A549 (cell line): ENCODE measurements around the gene RFLNA. TPM values are rescaled to one million over a fixed set of nuclear protein-coding genes. Genes with fewer than 3 reads are reported as not detected.

Experiments
- ATAC-seq, 2 experiments: fragments of 200-7000 bp in 1 of 2; fragments of >200 bp in 1 of 2; cut with Nextera tagmentation in 1 of 2; cut with Tn5 transposase in 1 of 2; 3 replicates each; pipeline versions ENCODE4 v1.8.0 to v1.9.1; 2018 to 2020; ENCODE audit warnings: mild to moderate bottlenecking in 1 of 2, moderate library complexity in 1 of 2
- CTCF ChIA-PET: fragments of 300-600 bp; sonication (Branson Sonifier 250); formaldehyde crosslinking; extraction: SDS; loops from one replicate; lab custom pipeline; 2021; ENCODE audit warnings: antibody characterized with exemption, inconsistent platforms; lab: Yijun Ruan, JAX
- POLR2A ChIA-PET: fragments of 350-600 bp; formaldehyde crosslinking; extraction: SDS; loops from one replicate; lab custom pipeline; 2021; ENCODE audit warnings: antibody characterized with exemption, inconsistent platforms; lab: Yijun Ruan, JAX
- DNase-seq, 2 experiments: peaks; one replicate each; pipeline versions ENCODE4 v3.0.0 to v3.0.0-alpha.2; 2011 to 2016; ENCODE audit warnings: low read depth in 1 of 2, low spot score in 1 of 2
- FAIRE-seq: peaks from 2 replicates; lab custom pipeline; 2011; peaks lifted over from hg19 to GRCh38; lab: Jason Lieb, UNC
- H3K27ac ChIP-seq, 2 experiments: fragments of >200 bp; sonication (Bioruptor Twin); formaldehyde crosslinking; 3 replicates each; pipeline ENCODE4 v1.5.1; 2016 to 2017
- H3K4me1 ChIP-seq: fragments of >200 bp; sonication (Bioruptor Twin); formaldehyde crosslinking; 3 replicates; pipeline ENCODE4 v1.6.1; 2016
- H3K4me2 ChIP-seq: fragments of >200 bp; sonication (Bioruptor Twin); formaldehyde crosslinking; 3 replicates; pipeline ENCODE4 v1.6.1; 2016
- H3K4me3 ChIP-seq: fragments of >200 bp; sonication (Bioruptor Twin); formaldehyde crosslinking; 3 replicates; pipeline ENCODE4 v1.5.1; 2016
- H3K9me3 ChIP-seq: fragments of >200 bp; sonication (Bioruptor Twin); formaldehyde crosslinking; 3 replicates; pipeline ENCODE4 v1.6.1; 2016
- BCL3 ChIP-seq: fragments of >200 bp; sonication (Bioruptor Twin); formaldehyde crosslinking; IDR thresholded peaks from 3 replicates; pipeline ENCODE4 v1.6.1; 2016
- CBX8 ChIP-seq: fragments of 200-600 bp; sonication (generic); IDR thresholded peaks from 2 replicates; pipeline ENCODE4 v1.6.1; 2016
- CHD2 ChIP-seq: fragments of 150-350 bp; IDR thresholded peaks from 2 replicates; pipeline ENCODE4 v1.6.1; 2014; ENCODE audit warnings: low read length; ENCODE audit not compliant: partially characterized antibody
- EHF ChIP-seq: fragments of 250-450 bp; sonication (Bioruptor Pico); IDR thresholded peaks from 2 replicates; pipeline ENCODE4 v1.5.0; 2020; ENCODE audit warnings: mild to moderate bottlenecking
- EHMT2 ChIP-seq: fragments of 200-600 bp; sonication (generic); IDR thresholded peaks from 2 replicates; pipeline ENCODE4 v1.6.1; 2016; ENCODE audit warnings: antibody characterized with exemption, low read depth, mild to moderate bottlenecking, moderate library complexity
- ELK1 ChIP-seq: fragments of 150-350 bp; IDR thresholded peaks from 2 replicates; pipeline ENCODE4 v1.6.1; 2014; ENCODE audit warnings: low read depth, mild to moderate bottlenecking, low read length
- EP300 ChIP-seq, 2 experiments: fragments of >200 bp; sonication (Bioruptor Twin); formaldehyde crosslinking; IDR thresholded peaks; 2 replicates in 1 of 2; 3 replicates in 1 of 2; pipeline ENCODE4 v1.6.1; 2016 to 2017
- FOSB ChIP-seq: fragments of 250-450 bp; sonication (Bioruptor Pico); IDR thresholded peaks from 2 replicates; pipeline ENCODE4 v1.5.0; 2020; ENCODE audit warnings: mild to moderate bottlenecking, moderate library complexity
- FOXS1 ChIP-seq: fragments of 250-450 bp; sonication (Bioruptor Pico); IDR thresholded peaks from 2 replicates; pipeline ENCODE4 v1.5.0; 2020; ENCODE audit warnings: mild to moderate bottlenecking, moderate library complexity
- HEYL ChIP-seq: fragments of 250-450 bp; sonication (Bioruptor Pico); IDR thresholded peaks from 2 replicates; pipeline ENCODE4 v1.8.0; 2021; ENCODE audit warnings: mild to moderate bottlenecking, moderate library complexity
- HOXA7 ChIP-seq: fragments of 250-450 bp; sonication (Bioruptor Pico); IDR thresholded peaks from 2 replicates; pipeline ENCODE4 v1.5.0; 2020; ENCODE audit warnings: mild to moderate bottlenecking, moderate library complexity
- HOXB13 ChIP-seq: fragments of 250-450 bp; sonication (Bioruptor Pico); IDR thresholded peaks from 2 replicates; pipeline ENCODE4 v1.5.0; 2020; ENCODE audit warnings: low read depth, mild to moderate bottlenecking, moderate library complexity
- KDM1A ChIP-seq: fragments of 200-600 bp; sonication (generic); IDR thresholded peaks from 2 replicates; pipeline ENCODE4 v1.6.1; 2016; ENCODE audit warnings: low read depth, mild to moderate bottlenecking
- MAZ ChIP-seq: fragments of 150-350 bp; IDR thresholded peaks from 2 replicates; pipeline ENCODE4 v1.6.1; 2014; ENCODE audit warnings: antibody characterized with exemption, low read depth, low read length, borderline replicate concordance
- NR3C1 ChIP-seq: fragments of >200 bp; sonication (Bioruptor Twin); formaldehyde crosslinking; IDR thresholded peaks from 3 replicates; pipeline ENCODE4 v1.6.1; 2017
- PBX3 ChIP-seq: IDR thresholded peaks from 2 replicates; pipeline ENCODE4 v1.6.1; 2012
- RAD21 ChIP-seq, 2 experiments: fragments of >200 bp in 1 of 2; sonication (Bioruptor Twin) in 1 of 2; formaldehyde crosslinking in 1 of 2; IDR thresholded peaks in 1 of 2; conservative IDR thresholded peaks in 1 of 2; 2 replicates in 1 of 2; 3 replicates in 1 of 2; pipeline ENCODE4 v1.6.1; 2012 to 2018; ENCODE audit warnings: inconsistent platforms in 1 of 2
- RCOR1 ChIP-seq: fragments of 150-350 bp; IDR thresholded peaks from 2 replicates; pipeline ENCODE4 v1.6.1; 2014; ENCODE audit warnings: antibody characterized with exemption, low read length, low read depth
- ZNF302 ChIP-seq: fragments of 250-450 bp; sonication (Bioruptor Pico); IDR thresholded peaks from 2 replicates; pipeline ENCODE4 v1.9.0; 2021; ENCODE audit warnings: inconsistent platforms, mild to moderate bottlenecking, moderate library complexity
- WGBS: methylation state at CpG from one replicate; pipeline ENCODE4 v1.1.6; 2017; ENCODE audit errors: missing lambda C conversion rate; 5-methylcytosine and 5-hydroxymethylcytosine counted together
- polyA plus RNA-seq, 4 experiments: library from polyadenylated mRNA; depleted of rRNA in 3 of 4; stranded (reverse); fragments of >200 nt; fragmentation: RNase III in 1 of 4; extraction: RNeasy Plus Mini Kit Qiagen cat#74134 plus additional on column Dnase treatment in 1 of 4; gene quantifications; 2 replicates in 3 of 4; 3 replicates in 1 of 4; pipeline ENCODE4 v1.2.3, GENCODE V29; 2011 to 2017

Gene RFLNA
- polyA plus RNA-seq, 2 of the 4 experiments (the other 2 are of a cell fraction), result not detected

- Histone ChIP-seq H3K4me3 (no peak overlapping the region), H3K9me3 (peaks cover 21% of the 10 kb centered on the region), H3K27ac (no peak overlapping the region), H3K4me2 (no peak overlapping the region), H3K4me1 (no peaks in the 10 kb centered on the region)
- no peak for TF ChIP-seq EHMT2
- TF ChIP-seq NR3C1, result no peak
- TF ChIP-seq RCOR1, result no peak
- TF ChIP-seq PBX3, result no peak
- no peak for TF ChIP-seq EP300 (IDR thresholded peaks at IDR 0.05)
- no peak for TF ChIP-seq EHF
- TF ChIP-seq CBX8, result no peak
- TF ChIP-seq MAZ, result no peak
- TF ChIP-seq RAD21 (conservative IDR thresholded peaks at IDR 0.05 in 1 of 2, IDR thresholded peaks at IDR 0.05 in 1 of 2), result no peak
- TF ChIP-seq FOSB (CRISPR knock-in tag), result no peak
- no peak for TF ChIP-seq CHD2
- TF ChIP-seq ELK1, result no peak
- no peak for TF ChIP-seq BCL3
- TF ChIP-seq KDM1A, result no peak
- no peak for TF ChIP-seq FOXS1 (CRISPR knock-in tag)
- no peak for TF ChIP-seq HOXB13 (CRISPR knock-in tag)
- no peak for TF ChIP-seq ZNF302 (CRISPR knock-in tag)
- DNase-seq (no peak), FAIRE-seq (no peak), ATAC-seq (no peak)
- CTCF ChIA-PET, result interaction anchor here (0.6 to 1.2 kb wide), 3 partner anchors 11 to 177 kb away, joined by 3 read pairs; no protein-coding TSS in a partner anchor
- WGBS, result 71% methylated on average over 20 of the region's 20 CpGs
- POLR2A ChIA-PET, result no interaction called here
Observed at GRCh38 chr12:124248941-124249825, 45.7 kb upstream of the RFLNA start.

GRCh38 chr12:124251186-124251585 is 43.7 kb upstream of the RFLNA start:
- POLR2A ChIA-PET, result no interaction called here
- no peak for DNase-seq
- H3K4me2 ChIP-seq, result no peak overlapping the region
- CTCF ChIA-PET, result interaction anchor here (1.0 to 1.3 kb wide), 2 partner anchors 9 to 48 kb away, joined by 3 to 4 read pairs; no protein-coding TSS in a partner anchor
- H3K4me3 ChIP-seq, result no peak overlapping the region
- WGBS, result 46% methylated on average over 7 of the region's 7 CpGs
- H3K9me3 ChIP-seq, result peaks cover 16% of the 10 kb centered on the region
- H3K4me1 ChIP-seq, result no peaks in the 10 kb centered on the region
- TF ChIP-seq ZNF302 (CRISPR knock-in tag) (no peak), HOXA7 (CRISPR knock-in tag) (no peak), HEYL (CRISPR knock-in tag) (no peak), PBX3 (no peak)
- TF ChIP-seq, all 56 proteins: peak for 0
- no peak overlapping the region for H3K27ac ChIP-seq
- ATAC-seq (no peak), FAIRE-seq (no peak)
